ENCODE measurements around the gene FBXL7.

The FBXL7 gene

GRCh38 chr5:15887093-15887492, 387.1 kb downstream of the FBXL7 start:
- no peaks in the 10 kb centered on the region for H3K9me3 ChIP-seq (ENCODE audit: control insufficient read depth in 2 of 2, low read length in 2 of 2)
- H3K27me3 ChIP-seq (ENCODE audit: control insufficient read depth in 2 of 2, insufficient read depth in 2 of 2, low read length in 2 of 2), result no peaks in the 10 kb centered on the region
- H3K36me3 ChIP-seq (ENCODE audit: control insufficient read depth in 2 of 2, insufficient read depth in 2 of 2, low read length in 2 of 2), result no peaks in the 10 kb centered on the region
- H3K4me3 ChIP-seq (ENCODE audit: low read length in 2 of 2), result no peak overlapping the region
- H3K27ac ChIP-seq (ENCODE audit: low read depth in 2 of 2, low read length in 2 of 2), result no peak overlapping the region
- H3K4me1 ChIP-seq (ENCODE audit: control insufficient read depth in 2 of 2, insufficient read depth in 2 of 2, low read length in 2 of 2), result no peaks in the 10 kb centered on the region
- H3K9ac ChIP-seq (ENCODE audit: low read depth in 1 of 2, low read length in 2 of 2), result no peak overlapping the region

GRCh38 chr5:15889001-15889400, 389.0 kb downstream of the FBXL7 start:
- H3K4me3 ChIP-seq (ENCODE audit: low read length in 2 of 2), result no peak overlapping the region
- no peaks in the 10 kb centered on the region for H3K9me3 ChIP-seq (ENCODE audit: control insufficient read depth in 2 of 2, low read length in 2 of 2)
- no peak overlapping the region for H3K27ac ChIP-seq (ENCODE audit: low read depth in 2 of 2, low read length in 2 of 2)
- no peaks in the 10 kb centered on the region for H3K27me3 ChIP-seq (ENCODE audit: control insufficient read depth in 2 of 2, insufficient read depth in 2 of 2, low read length in 2 of 2)
- H3K9ac ChIP-seq (ENCODE audit: low read depth in 1 of 2, low read length in 2 of 2), result no peak overlapping the region
- no peaks in the 10 kb centered on the region for H3K36me3 ChIP-seq (ENCODE audit: control insufficient read depth in 2 of 2, insufficient read depth in 2 of 2, low read length in 2 of 2)
- no peaks in the 10 kb centered on the region for H3K4me1 ChIP-seq (ENCODE audit: control insufficient read depth in 2 of 2, insufficient read depth in 2 of 2, low read length in 2 of 2)

GRCh38 chr5:15893866-15894265, 393.9 kb downstream of the FBXL7 start:
- Histone ChIP-seq H3K9ac (ENCODE audit: low read depth in 1 of 2, low read length in 2 of 2) (no peak overlapping the region), H3K4me3 (ENCODE audit: low read length in 2 of 2) (no peak overlapping the region), H3K27ac (ENCODE audit: low read depth in 2 of 2, low read length in 2 of 2) (no peak overlapping the region), H3K36me3 (ENCODE audit: control insufficient read depth in 2 of 2, insufficient read depth in 2 of 2, low read length in 2 of 2) (no peaks in the 10 kb centered on the region), H3K4me1 (ENCODE audit: control insufficient read depth in 2 of 2, insufficient read depth in 2 of 2, low read length in 2 of 2) (no peaks in the 10 kb centered on the region), H3K27me3 (ENCODE audit: control insufficient read depth in 2 of 2, insufficient read depth in 2 of 2, low read length in 2 of 2) (no peaks in the 10 kb centered on the region), H3K9me3 (ENCODE audit: control insufficient read depth in 2 of 2, low read length in 2 of 2) (no peaks in the 10 kb centered on the region)

DNA sequence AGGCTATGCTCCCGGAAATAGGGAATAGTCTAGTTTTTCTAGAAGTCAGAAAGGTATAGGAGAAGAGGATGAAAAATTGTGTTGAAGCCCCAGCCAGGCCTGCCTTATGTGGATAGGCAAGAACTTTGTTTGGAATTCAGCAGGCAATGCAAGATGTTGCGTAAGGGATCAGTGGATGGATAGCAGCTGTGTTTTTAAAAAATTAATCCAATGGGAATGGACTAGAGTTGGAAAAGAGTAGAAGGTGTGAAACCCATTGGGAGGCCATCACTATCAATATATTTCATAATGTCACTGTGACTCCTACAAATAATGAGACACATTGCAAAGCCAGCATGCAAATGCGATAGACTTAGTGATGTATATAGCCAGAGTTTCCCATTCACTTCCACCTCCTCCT, 397.7 kb downstream of the FBXL7 start:
- H3K4me1 ChIP-seq (ENCODE audit: control insufficient read depth in 2 of 2, insufficient read depth in 2 of 2, low read length in 2 of 2), result no peaks in the 10 kb centered on the region
- no peaks in the 10 kb centered on the region for H3K36me3 ChIP-seq (ENCODE audit: control insufficient read depth in 2 of 2, insufficient read depth in 2 of 2, low read length in 2 of 2)
- H3K9me3 ChIP-seq (ENCODE audit: control insufficient read depth in 2 of 2, low read length in 2 of 2), result no peaks in the 10 kb centered on the region
- H3K27ac ChIP-seq (ENCODE audit: low read depth in 2 of 2, low read length in 2 of 2), result no peak overlapping the region
- no peak overlapping the region for H3K4me3 ChIP-seq (ENCODE audit: low read length in 2 of 2)
- no peak overlapping the region for H3K9ac ChIP-seq (ENCODE audit: low read depth in 1 of 2, low read length in 2 of 2)
- no peaks in the 10 kb centered on the region for H3K27me3 ChIP-seq (ENCODE audit: control insufficient read depth in 2 of 2, insufficient read depth in 2 of 2, low read length in 2 of 2)

DNA sequence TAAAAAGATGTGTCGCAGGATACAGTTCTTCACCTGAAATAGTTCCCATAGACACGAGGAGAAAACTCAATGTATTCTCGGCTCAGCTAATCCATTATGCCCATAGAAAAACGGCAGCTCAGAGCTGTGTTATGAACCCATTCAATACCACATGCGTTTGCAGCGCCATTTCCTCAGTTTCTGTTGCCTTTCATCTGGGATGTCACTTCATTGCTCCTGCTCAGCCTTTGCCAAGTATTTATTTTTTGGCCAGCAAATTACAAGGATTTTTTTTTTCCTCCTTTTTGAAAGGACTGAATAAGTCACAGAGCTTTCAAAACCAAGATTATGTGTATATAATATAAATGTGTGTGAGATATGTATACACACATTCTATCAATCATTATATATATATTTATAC, 398.7 kb downstream of the FBXL7 start:
- no peaks in the 10 kb centered on the region for H3K36me3 ChIP-seq (ENCODE audit: control insufficient read depth in 2 of 2, insufficient read depth in 2 of 2, low read length in 2 of 2)
- no peak overlapping the region for H3K27ac ChIP-seq (ENCODE audit: low read depth in 2 of 2, low read length in 2 of 2)
- H3K27me3 ChIP-seq (ENCODE audit: control insufficient read depth in 2 of 2, insufficient read depth in 2 of 2, low read length in 2 of 2), result no peaks in the 10 kb centered on the region
- H3K4me3 ChIP-seq (ENCODE audit: low read length in 2 of 2), result no peak overlapping the region
- H3K9me3 ChIP-seq (ENCODE audit: control insufficient read depth in 2 of 2, low read length in 2 of 2), result no peaks in the 10 kb centered on the region
- H3K9ac ChIP-seq (ENCODE audit: low read depth in 1 of 2, low read length in 2 of 2), result no peak overlapping the region
- H3K4me1 ChIP-seq (ENCODE audit: control insufficient read depth in 2 of 2, insufficient read depth in 2 of 2, low read length in 2 of 2), result no peaks in the 10 kb centered on the region

- Histone ChIP-seq H3K27ac (ENCODE audit: low read depth in 2 of 2, low read length in 2 of 2) (no peak overlapping the region), H3K4me1 (ENCODE audit: control insufficient read depth in 2 of 2, insufficient read depth in 2 of 2, low read length in 2 of 2) (no peaks in the 10 kb centered on the region), H3K9me3 (ENCODE audit: control insufficient read depth in 2 of 2, low read length in 2 of 2) (no peaks in the 10 kb centered on the region), H3K9ac (ENCODE audit: low read depth in 1 of 2, low read length in 2 of 2) (no peak overlapping the region), H3K36me3 (ENCODE audit: control insufficient read depth in 2 of 2, insufficient read depth in 2 of 2, low read length in 2 of 2) (no peaks in the 10 kb centered on the region), H3K27me3 (ENCODE audit: control insufficient read depth in 2 of 2, insufficient read depth in 2 of 2, low read length in 2 of 2) (no peaks in the 10 kb centered on the region), H3K4me3 (ENCODE audit: low read length in 2 of 2) (no peak overlapping the region)
Observed at GRCh38 chr5:15899481-15899880, 399.5 kb downstream of the FBXL7 start.

- Histone ChIP-seq H3K27me3 (ENCODE audit: control insufficient read depth in 2 of 2, insufficient read depth in 2 of 2, low read length in 2 of 2) (no peaks in the 10 kb centered on the region), H3K9me3 (ENCODE audit: control insufficient read depth in 2 of 2, low read length in 2 of 2) (no peaks in the 10 kb centered on the region), H3K4me1 (ENCODE audit: control insufficient read depth in 2 of 2, insufficient read depth in 2 of 2, low read length in 2 of 2) (no peaks in the 10 kb centered on the region), H3K4me3 (ENCODE audit: low read length in 2 of 2) (no peak overlapping the region), H3K9ac (ENCODE audit: low read depth in 1 of 2, low read length in 2 of 2) (no peak overlapping the region), H3K36me3 (ENCODE audit: control insufficient read depth in 2 of 2, insufficient read depth in 2 of 2, low read length in 2 of 2) (no peaks in the 10 kb centered on the region), H3K27ac (ENCODE audit: low read depth in 2 of 2, low read length in 2 of 2) (no peak overlapping the region)
Observed at GRCh38 chr5:15901151-15901550, 401.2 kb downstream of the FBXL7 start.

DNA sequence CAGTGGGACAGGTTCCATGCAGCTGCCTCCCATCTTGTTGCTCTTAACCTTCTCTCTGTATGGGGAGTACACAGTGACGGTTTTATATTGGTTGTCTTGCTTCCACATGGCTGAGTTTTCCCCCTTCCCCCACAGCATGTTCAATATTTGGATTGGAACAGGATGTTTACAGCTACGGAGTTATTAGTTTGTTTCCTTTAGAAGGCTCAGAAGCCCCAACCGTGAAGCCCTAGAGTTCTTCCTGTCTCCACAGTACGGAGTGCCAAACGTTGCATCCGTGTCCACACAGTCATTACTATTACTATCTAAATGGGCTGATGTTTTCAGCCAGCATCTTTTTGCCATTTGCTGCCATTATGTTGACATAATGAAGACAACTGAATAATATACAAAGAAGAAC, 402.1 kb downstream of the FBXL7 start:
- Histone ChIP-seq H3K4me3 (ENCODE audit: low read length in 2 of 2) (no peak overlapping the region), H3K4me1 (ENCODE audit: control insufficient read depth in 2 of 2, insufficient read depth in 2 of 2, low read length in 2 of 2) (no peaks in the 10 kb centered on the region), H3K9me3 (ENCODE audit: control insufficient read depth in 2 of 2, low read length in 2 of 2) (no peaks in the 10 kb centered on the region), H3K9ac (ENCODE audit: low read depth in 1 of 2, low read length in 2 of 2) (no peak overlapping the region), H3K27me3 (ENCODE audit: control insufficient read depth in 2 of 2, insufficient read depth in 2 of 2, low read length in 2 of 2) (no peaks in the 10 kb centered on the region), H3K36me3 (ENCODE audit: control insufficient read depth in 2 of 2, insufficient read depth in 2 of 2, low read length in 2 of 2) (no peaks in the 10 kb centered on the region), H3K27ac (ENCODE audit: low read depth in 2 of 2, low read length in 2 of 2) (no peak overlapping the region)

- no peak overlapping the region for H3K27ac ChIP-seq (ENCODE audit: low read depth in 2 of 2, low read length in 2 of 2)
- H3K9ac ChIP-seq (ENCODE audit: low read depth in 1 of 2, low read length in 2 of 2), result no peak overlapping the region
- H3K27me3 ChIP-seq (ENCODE audit: control insufficient read depth in 2 of 2, insufficient read depth in 2 of 2, low read length in 2 of 2), result no peaks in the 10 kb centered on the region
- H3K4me3 ChIP-seq (ENCODE audit: low read length in 2 of 2), result no peak overlapping the region
- no peaks in the 10 kb centered on the region for H3K9me3 ChIP-seq (ENCODE audit: control insufficient read depth in 2 of 2, low read length in 2 of 2)
- no peaks in the 10 kb centered on the region for H3K36me3 ChIP-seq (ENCODE audit: control insufficient read depth in 2 of 2, insufficient read depth in 2 of 2, low read length in 2 of 2)
- no peaks in the 10 kb centered on the region for H3K4me1 ChIP-seq (ENCODE audit: control insufficient read depth in 2 of 2, insufficient read depth in 2 of 2, low read length in 2 of 2)
Observed at GRCh38 chr5:15904899-15905830, 405.2 kb downstream of the FBXL7 start.

GRCh38 chr5:15914638-15915037, 414.7 kb downstream of the FBXL7 start:
- Histone ChIP-seq H3K27ac (ENCODE audit: low read depth in 2 of 2, low read length in 2 of 2) (peak overlapping the region; percentile 6 to 48), H3K9me3 (ENCODE audit: control insufficient read depth in 2 of 2, low read length in 2 of 2) (no peaks in the 10 kb centered on the region), H3K9ac (ENCODE audit: low read depth in 1 of 2, low read length in 2 of 2) (no peak overlapping the region), H3K4me3 (ENCODE audit: low read length in 2 of 2) (no peak overlapping the region), H3K4me1 (ENCODE audit: control insufficient read depth in 2 of 2, insufficient read depth in 2 of 2, low read length in 2 of 2) (no peaks in the 10 kb centered on the region), H3K27me3 (ENCODE audit: control insufficient read depth in 2 of 2, insufficient read depth in 2 of 2, low read length in 2 of 2) (no peaks in the 10 kb centered on the region), H3K36me3 (ENCODE audit: control insufficient read depth in 2 of 2, insufficient read depth in 2 of 2, low read length in 2 of 2) (no peaks in the 10 kb centered on the region)

Measured in mucosa of rectum (tissue), 2 donors.